ENCODE data around the gene FSTL4.
A peak's percentile ranks its signal among the peaks of the same experiment; 100 is the strongest.
"Not testable (repeated sequence)": the region's sequence is repeated elsewhere in the genome, so short reads cannot be mapped to it uniquely, and the experiment has no call there.

FSTL4 gene

DNA sequence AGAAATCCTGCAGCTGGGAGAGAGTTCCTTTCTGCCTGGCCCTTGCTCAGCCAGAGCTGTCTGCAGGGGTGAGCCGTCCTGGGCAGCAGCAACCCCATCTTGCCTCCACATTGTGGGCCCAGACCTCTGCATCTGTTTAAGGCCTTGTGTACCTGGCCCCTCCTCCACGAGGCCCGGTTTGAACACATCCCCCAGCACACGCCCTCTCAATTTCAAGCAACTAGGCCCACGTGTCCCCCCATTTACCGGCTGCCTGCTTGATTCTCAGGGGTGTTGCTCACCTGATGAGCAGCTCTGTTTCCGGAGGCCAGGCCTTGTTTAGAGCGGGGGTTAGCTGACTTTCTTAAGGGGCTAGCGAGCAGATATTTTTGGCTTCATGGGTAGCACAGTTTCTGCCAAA, 378.7 kb downstream of the FSTL4 start:
- DNase-seq: no peak

DNA sequence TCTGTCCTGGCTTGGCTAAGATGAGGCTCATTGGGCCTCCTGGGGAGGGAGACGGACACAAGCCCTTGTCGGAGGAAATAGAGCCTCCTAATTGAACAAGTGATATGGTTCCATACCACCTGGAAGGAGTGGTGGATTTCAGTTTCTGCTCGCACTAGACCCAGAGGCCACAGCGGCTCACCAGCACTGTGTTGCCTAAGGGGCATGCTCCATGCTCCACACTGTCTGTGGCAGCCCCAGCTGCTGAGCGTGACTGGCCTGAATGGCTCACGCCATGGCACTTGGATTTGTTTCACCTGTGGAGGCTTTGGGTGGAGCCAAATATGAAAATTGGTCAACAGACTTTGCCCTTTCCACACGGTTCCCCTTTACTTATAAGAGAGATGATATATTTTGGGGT, 379.4 kb downstream of the FSTL4 start:
- no peak for DNase-seq

DNA sequence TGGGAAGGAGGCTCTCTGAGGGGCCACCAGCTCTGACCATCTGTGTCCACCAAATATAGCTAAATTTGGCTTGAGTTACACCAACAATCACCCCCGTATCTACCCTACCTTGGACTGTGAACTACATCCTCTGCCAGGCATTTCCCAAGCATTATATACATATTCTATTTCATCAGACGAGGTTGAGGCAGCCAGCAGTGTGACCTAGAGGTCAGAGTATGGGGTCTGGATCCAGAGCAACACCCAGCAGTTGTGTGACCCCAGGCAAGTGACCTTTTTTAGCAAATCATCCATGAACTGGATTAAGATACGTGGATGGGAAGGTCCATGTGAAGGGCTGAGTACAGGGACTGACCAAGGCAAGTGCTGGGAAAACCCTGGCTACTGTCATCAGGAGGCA, 379.9 kb downstream of the FSTL4 start:
- no peak for DNase-seq

DNA sequence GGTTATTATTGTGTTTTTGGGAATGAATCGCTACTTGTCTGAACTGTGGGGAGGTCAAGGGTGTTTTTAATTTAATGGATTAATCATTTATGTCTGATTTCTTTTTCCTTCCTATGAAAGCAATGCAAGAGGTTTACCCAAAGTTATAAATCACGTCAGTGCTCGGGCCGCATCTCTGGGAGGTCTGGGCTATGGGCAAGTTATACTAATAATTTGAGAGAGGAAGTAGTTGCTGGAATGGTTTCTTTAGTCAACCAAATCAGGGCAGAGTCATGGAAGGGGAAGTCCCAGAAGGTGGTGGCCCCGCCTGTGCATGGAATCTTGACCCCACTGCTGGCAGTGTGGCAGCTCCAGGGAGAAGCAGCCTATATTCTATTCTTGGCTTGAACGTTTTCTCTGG, 380.3 kb downstream of the FSTL4 start:
- no peak for DNase-seq

DNA sequence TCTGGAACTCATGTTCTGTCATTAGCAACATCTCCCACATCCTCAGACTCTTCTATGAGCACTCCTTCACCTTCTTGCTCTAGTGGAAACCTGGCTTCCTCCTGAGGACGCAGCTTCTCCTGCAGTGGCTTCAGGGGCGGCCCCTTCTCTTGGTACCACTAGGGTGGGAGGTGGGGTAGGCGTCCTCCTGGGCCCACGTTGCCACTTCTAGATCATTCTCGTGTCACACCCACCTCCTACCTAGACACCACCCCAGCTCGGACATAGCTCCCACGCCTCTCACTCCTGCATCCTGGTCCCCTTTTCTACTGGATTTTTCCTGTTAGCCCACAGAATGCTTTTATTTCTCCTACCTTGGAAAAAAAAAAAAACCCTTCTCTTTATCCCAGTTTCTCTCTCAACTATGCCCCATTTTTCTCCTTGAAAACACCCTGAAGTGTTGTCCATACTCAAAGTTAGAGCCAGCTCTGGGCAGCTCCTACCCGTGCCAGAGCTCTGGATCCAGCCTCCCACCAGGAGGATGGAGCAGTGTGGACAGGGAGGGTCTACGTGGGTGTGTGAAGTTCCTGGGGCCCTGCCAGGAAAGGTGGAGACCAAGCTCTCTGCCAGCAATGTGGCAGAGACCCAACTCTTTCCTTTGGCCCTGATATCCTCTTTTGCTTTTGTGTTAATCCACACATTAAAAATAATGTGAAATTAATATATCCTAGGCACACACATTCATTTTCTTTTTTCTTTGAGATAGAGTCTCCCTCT, 381.3 kb downstream of the FSTL4 start:
- DNase-seq: no peak

DNA sequence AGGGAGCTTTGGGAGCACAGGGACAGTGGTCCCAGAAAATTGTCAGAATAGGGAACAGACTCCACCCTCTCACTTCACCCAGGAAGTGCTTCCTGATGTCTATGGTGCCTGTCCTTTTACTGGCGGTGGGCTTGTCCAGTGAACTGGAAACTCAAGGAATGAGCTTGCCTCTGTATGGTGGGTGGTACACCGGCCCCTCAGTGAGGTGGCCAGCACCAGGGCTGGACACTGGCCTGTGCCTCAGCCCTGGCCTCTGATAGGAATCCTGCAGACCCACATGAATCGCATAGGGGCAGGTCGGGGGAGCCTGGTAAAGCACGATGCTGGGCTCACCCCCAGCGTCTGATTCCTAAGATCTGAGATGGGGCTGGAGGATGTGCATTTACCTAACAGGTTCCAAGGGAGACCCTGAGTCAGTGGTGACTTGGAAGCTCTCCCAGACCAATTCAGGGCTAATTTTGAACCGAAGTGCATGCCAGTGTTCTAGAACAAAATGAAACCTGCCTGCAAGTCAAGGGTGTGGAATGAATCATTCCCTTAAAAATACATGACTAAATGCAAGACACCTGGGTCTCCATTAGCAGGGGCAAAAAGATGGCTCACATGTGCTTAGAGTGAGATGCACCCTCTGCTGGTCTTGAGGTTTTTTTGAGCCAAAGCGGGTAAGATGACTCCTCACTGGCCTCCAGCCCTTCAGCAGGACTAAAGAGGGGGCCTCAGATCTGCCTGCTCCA, 382.2 kb downstream of the FSTL4 start:
- no peak for DNase-seq

DNA sequence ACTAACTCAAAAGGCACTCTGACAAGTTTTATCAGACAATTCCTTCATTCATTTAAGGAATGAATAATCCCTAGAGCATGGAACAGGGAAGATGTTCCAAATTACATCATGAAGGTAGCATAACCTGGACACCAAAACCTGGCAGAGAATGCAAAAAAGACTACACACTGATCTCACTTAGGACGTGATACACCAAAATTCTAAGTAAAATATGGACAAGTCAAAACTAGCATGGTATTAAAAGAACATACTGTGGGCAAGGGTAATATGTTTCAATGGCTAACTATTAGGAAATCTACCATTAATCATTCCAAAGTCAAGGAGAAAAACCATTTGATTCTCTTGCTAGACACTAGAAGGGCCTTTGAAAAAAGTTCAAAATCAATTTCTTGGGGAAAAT, 384.0 kb downstream of the FSTL4 start:
- DNase-seq: no peak

DNA sequence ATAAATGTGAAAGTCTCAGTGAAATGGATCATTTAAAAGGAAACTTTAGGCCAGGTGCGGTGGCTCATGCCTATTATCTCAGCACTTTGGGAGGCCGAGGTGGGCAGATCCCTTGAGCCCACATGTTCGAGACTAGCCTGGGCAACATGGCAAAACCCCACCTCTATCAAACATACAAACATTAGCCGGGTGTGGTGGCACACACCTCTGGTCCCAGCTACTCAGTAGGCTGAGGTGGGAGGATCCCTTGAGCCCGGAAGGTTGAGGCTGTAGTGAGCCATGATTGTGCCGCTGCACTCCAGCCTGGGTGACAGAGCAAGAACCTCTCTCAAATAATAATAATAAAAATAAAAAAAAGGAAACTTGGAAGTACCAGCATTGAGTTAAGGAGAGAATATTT, 384.4 kb downstream of the FSTL4 start:
- DNase-seq: no peak

DNA sequence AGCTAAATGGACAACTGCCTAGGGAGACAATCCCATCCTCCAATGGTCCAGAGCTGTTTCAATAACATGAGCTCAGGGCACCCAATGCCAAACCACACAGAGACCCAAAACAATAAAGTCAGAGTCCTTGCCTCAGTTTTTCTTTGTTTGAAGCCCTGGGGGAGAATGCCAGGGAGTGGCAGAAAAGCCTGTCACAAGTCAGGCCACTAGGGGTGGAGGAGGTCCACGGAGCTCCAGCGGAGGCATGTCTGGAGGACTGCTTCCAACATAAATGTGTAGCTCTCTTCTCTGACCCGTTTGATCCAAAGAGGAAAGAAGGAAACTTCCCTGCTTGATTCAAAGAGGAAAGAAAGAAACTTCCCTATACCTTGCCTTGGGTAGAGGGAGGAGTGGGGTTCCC, 385.3 kb downstream of the FSTL4 start:
- DNase-seq: no peak

DNA sequence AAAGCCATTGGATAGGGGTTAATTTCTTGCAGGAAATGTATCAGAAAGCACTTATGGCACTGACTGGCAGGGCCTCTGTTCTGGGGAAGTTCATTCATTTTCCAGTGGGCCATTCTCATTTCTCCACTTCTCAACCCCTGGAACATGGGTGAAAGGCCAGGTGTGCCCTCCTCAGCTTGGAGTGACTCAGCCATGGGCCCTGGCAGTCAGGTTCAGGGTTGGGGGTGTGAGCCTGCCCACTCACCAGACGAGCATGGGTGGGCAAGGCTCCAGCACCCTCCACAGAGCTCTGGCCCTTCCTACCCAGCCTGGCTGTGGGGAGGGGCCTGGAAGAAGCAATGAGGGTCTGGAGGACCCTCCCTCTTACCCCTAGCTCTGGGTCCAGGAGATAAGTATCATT, 386.2 kb downstream of the FSTL4 start:
- no peak for DNase-seq

DNA sequence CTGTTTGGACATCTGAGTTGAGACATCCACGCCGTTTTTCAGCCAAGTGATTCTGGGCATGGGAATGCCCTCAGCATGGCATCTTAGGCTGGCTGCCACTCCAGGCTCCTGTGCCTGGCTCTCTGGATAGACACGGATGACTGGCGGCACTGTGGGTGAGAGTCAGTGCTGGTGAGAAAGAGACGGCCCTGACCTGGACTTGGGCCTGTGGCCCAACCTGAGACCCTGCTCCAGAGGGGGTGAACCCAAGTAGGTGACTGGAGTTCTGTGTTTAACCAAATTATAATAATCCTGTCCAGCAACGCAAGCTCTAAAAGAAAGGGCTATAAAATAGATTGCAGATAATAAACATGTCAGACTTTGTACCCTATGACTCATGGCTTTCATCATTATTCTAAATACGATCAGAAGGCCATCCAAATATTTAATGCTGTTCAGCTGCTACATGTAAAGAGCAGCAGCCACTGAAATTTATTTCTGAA, 386.6 kb downstream of the FSTL4 start:
- DNase-seq: no peak

DNA sequence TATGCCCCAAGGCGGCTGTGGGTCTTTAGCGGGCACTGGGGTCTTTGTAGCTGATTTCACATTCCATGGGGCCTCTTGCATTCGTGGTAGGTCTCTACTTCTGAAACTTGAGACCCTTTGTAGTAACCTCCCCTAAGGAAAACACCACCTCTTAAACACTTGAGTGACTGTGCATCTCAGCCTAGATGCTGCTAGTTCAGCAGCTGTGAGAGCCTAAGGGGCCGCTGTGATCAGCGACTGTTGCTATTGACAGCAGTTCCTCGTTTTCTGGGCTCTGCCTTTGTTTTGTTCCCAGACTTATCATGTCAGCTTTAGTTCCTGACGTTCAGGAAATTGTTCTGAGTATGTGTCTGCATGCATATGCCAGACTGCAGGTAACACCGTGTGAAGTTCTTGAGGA, 389.4 kb downstream of the FSTL4 start:
- no peak for DNase-seq

DNA sequence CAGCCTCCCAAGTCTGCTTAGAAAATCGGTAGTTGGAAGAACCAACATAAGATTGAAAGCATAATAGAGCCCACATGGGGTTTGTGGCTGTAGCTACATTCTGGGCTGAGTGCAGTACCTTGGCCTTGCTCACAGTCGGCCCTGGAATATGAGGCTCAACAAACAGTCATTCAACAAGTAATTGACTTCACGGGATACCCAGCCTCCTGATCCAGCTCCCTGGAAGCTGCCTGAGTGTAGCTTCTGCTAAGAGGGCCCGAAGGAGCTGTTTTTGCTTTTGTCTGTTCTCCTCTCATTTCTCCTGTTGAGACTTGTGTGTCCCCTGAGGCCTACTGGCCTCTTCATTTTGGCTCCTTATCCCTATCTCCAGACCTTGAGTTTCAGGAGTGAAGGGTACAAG, 389.8 kb downstream of the FSTL4 start:
- DNase-seq: no peak

DNA sequence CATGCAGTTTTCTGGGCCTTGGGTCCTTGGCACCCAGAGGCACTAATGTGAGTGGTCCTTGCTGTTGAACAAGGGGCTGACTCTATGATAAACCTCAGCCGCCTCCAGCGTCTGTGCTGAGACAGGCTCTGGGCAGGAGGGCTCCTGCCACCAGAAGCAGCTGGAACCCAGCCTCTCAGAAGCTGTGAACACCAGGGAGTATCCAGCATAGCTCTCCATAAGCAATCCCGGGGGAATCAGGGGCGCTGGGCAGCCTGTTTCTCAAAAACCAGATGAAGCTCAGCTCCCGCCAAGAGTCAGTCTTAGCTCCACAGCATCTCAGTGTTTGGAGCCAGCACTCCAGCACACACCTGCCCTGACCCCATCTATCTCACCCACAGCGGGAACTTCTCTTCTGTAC, 390.3 kb downstream of the FSTL4 start:
- DNase-seq: no peak

DNA sequence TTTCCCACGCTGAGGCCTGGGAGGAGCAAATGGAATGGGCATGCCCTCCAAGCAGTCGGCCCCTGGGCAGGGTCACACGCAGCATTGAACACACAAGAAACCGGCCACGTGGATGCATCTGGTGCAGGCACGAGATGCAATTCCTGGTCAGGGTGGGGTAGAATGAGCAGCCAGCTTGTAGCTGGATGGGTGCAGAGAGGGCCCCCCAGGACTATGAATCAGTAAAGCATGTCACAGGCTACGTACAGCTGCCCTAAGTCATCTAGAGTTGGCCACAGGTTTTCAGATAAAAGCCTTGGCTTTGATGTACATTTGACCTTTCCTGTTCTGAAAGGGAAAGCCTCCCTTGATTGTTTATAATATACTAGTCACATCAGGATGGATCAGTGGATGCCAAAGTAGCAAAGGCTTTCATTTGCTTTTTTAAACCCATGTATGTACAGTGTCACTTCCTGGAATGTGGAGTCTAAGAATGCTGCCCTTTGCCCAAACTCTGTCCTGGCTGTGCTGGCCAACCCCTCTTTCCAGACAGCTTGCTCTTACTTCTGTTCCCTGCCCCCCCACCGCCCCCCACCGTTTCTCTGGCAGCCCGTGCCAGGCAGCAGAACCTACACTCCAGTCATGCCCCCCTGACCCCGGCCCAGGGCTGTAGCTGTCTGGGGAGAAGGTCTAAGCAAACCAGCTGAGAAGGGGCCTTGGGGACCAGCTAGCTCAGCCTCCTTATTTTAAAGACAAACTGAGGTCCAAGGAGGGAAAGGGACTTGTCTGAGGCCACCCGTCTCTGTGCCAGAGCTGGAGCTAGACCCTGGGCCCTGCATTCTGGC, 391.3 kb downstream of the FSTL4 start:
- no peak for DNase-seq

DNA sequence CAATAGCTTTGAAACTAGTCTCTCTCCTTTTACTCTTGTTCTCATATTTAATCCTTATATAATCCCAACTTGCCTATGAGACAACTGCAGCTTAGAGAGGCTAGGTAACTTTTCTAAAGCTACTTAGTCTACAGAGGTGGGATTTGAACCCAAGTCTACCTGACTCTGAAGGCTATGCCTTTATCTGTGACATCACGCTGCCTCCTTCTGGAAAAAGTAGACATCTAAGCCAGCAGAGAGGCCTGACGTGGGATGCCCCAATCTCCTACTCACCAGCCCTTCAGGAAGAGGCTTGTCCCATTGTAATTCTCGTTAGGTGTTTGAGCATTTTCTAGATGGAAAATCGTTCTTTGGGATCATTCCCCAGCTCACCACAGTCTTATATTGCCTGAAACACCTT, 393.0 kb downstream of the FSTL4 start:
- DNase-seq: peak; percentile 10

DNA sequence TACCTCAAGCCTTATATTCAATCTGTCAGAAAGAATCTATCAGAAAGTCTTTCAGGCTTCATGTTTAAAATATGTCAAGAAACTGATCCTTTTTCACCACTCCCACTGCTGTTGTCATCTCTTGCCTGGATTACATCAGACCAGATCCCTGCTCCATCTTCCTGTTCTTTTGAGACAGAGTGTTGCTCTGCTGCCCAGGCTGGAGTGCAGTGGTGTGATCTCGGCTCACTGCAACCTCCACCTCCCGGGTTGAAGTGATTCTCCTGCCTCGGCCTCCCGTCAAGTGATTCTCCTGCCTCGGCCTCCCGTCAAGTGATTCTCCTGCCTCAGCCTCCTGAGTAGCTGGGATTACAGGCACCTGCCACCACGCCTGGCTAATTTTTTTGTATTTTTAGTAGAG, 396.2 kb downstream of the FSTL4 start:
- not testable (repeated sequence) for DNase-seq

DNA sequence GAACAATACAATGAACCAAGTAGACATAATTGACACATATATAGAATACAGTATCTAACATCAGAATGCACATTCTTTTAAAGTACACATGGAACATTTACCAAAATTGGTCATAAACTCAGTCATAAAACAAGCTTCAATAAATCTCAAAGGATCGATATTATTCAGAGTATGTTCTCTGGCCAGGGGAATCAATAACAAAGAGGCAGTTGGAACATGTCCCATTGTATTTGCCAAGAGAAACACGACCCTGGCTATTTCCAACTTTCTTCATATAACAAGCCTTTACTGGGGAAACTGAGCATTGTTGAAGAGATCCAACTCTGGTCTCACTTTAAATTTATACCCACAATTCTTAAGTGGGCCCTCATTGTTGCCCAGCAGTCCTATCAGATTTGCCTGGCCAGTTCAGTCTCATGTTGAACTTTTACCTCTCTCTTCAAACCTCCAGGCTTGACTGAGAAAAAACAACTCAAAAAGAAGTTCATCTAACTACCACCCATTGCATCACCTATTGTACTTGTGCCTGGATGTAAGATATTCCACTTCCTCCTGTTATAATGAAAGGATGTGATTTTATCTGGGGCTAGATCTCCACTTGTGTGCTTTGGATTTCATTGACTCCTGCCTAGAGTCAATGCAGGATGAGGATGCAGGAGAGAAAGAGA, 398.1 kb downstream of the FSTL4 start:
- no peak for DNase-seq

DNA sequence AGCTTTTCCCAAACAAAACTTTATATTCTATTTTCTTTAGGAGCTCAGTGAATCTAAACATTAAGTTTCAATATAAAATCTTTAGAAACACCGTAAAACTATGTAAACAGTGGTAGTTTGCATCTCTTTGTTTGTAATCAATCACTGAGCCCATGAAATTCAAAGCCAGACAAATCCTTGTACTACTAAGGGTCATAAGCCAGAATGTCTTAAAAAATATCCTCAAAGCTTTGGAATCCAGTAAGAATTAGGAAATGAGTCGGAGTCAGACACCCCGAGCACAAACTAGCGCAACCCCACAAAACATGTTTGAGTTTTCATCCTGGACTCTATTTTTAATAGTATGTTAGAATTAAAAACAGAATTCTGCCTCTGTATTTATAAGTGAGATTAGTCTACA, 406.7 kb downstream of the FSTL4 start:
- DNase-seq: no peak

DNA sequence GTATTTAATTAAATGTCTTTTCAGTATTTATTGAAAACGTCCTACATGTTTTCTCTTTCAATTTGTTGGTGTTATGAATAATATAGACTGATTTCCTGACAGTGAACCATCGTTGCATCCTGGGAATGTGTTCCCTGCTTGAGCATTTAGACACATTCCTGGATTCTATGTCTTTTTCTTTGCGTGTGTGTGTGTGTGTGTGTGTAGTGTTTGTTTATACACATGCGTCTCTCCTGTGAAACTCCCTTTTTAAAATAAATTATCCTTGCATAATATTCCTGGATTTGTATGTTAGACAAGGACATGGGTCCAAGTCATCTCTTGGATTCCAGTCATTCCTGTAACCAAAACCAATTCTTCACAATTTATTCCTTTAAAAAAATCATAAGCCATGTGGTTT, 407.1 kb downstream of the FSTL4 start:
- no peak for DNase-seq

DNA sequence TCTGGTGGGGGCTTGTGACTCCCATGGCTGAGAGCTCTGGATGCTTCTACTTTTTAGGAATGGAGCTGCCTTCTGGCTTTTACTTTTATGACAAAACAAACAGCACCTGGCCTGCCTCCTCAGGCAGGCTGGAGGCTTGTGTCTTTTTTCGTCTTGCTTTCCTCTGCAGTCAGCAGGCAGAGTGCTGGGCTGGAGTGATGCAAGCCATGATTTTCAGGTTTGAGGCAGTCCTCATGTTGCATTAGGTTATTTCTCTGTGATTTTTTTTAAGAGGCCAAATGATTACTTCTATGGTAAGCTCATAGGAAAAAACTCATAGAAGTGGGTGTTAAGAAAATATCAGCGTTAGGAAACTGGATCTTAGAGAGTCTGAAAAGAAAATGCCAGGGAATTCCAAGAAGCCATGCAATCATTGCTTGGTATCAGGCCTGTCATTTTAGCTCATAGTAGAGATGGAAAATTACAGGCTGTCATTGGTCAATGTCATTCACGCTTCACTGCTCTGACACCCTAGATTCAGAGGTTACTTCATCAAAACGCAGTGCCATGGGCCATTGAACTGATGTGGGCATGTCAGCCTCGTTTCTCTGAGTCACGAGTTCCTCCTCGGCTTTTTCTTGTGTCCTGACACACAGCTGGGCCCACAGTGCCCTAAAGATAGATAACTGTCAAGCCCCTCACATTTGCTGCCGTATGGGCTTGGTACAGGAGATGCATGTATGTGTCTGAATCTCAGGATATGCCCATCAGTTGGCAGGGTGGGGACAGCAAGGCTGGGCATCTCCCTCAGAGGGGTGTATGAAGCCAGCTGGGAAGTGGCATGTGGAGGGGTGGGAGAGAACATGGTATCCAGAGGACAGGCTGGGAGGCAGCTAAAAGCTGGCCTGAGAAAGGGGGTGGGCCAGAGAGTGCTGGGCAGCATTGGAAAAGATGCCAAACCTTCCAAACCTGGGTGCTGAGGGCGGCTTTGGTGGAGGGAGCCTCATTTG, 408.7 kb downstream of the FSTL4 start:
- no peak for DNase-seq

Measured in CD4-positive, alpha-beta T cell treated with Interleukin-12 subunit alpha and Interleukin-12 subunit beta, for 1 hour (primary cell).